Caki2 (cell line): ENCODE data around the gene HSPA12B. TPM values are rescaled to one million over a fixed set of nuclear protein-coding genes. Genes with fewer than 3 reads are reported as not detected.

Experiments
- DNase-seq: peaks from one replicate; pipeline ENCODE4 v3.0.0-alpha.2; 2015; ENCODE audit warnings: low read depth
- in situ Hi-C: cut with HindIII; loops from 2 replicates; pipeline ENCODE4 v1.10.0; 2016; ENCODE audit warnings: low sequenced_read_pairs, low pct_unique_long_range_greater_than_20kb, mixed read lengths
- total RNA-seq: library from RNA; depleted of rRNA; stranded (reverse); fragments of >200 nt; shearing (Covaris generic); gene quantifications from 2 replicates; pipeline ENCODE4 v1.2.3, GENCODE V29; 2014; ENCODE audit warnings: low replicate concordance

Gene HSPA12B
- total RNA-seq, 1 experiment from 2014 or later = not detected

- in situ Hi-C loops = no loop called here
- DNase-seq = no peak
Measured at GRCh38 chr20:3755814-3756480, 23.5 kb downstream of the HSPA12B start.

GRCh38 chr20:3757268-3757667 is 24.8 kb downstream of the HSPA12B start:
- in situ Hi-C loops = no loop called here
- DNase-seq = no peak

GRCh38 chr20:3758566-3758965 is 26.1 kb downstream of the HSPA12B start:
- DNase-seq = no peak
- in situ Hi-C loops = no loop called here

GRCh38 chr20:3759316-3759823 is 26.9 kb downstream of the HSPA12B start:
- DNase-seq = no peak
- in situ Hi-C loops = no loop called here

GRCh38 chr20:3759884-3760283 is 27.4 kb downstream of the HSPA12B start:
- in situ Hi-C loops = no loop called here
- no peak for DNase-seq

- peak; percentile 48 for DNase-seq
- in situ Hi-C loops = no loop called here
Measured at GRCh38 chr20:3760655-3761348, 28.3 kb downstream of the HSPA12B start.

GRCh38 chr20:3763671-3764601 is 31.5 kb downstream of the HSPA12B start:
- DNase-seq = no peak
- in situ Hi-C loops = no loop called here

GRCh38 chr20:3764659-3765058 is 32.2 kb downstream of the HSPA12B start:
- in situ Hi-C loops = no loop called here
- DNase-seq = no peak

- in situ Hi-C loops = no loop called here
- no peak for DNase-seq
Measured at GRCh38 chr20:3765171-3765882, 32.8 kb downstream of the HSPA12B start.

- in situ Hi-C loops = no loop called here
- no peak for DNase-seq
Measured at GRCh38 chr20:3766422-3767109, 34.1 kb downstream of the HSPA12B start.

- no peak for DNase-seq
Measured at GRCh38 chr20:3767110-3767426, 34.6 kb downstream of the HSPA12B start.

GRCh38 chr20:3767427-3768341 is 35.2 kb downstream of the HSPA12B start, which contains the start of gene ADISSP:
ADISSP (minus strand) TSS chr20:3767753; CDS start chr20:3760100, 7,653 bp downstream.
- peak; percentile 99 for DNase-seq
- in situ Hi-C loops = no loop called here

More at GRCh38 chr20:3767110-3767426, 34.6 kb downstream of the HSPA12B start:
- in situ Hi-C loops = no loop called here

- DNase-seq = peak; percentile 86
- in situ Hi-C loops = no loop called here
Measured at GRCh38 chr20:3768342-3769130, 36.1 kb downstream of the HSPA12B start.

GRCh38 chr20:3771552-3772058 is 39.1 kb downstream of the HSPA12B start:
- in situ Hi-C loops = no loop called here

GRCh38 chr20:3775457-3776108 is 43.1 kb downstream of the HSPA12B start:
- no peak for DNase-seq
- in situ Hi-C loops = no loop called here

More at GRCh38 chr20:3771552-3772058, 39.1 kb downstream of the HSPA12B start:
- DNase-seq = no peak
